ENCODE measurements around the gene WIPF2. TPM values are rescaled to one million over a fixed set of nuclear protein-coding genes. Genes with fewer than 3 reads are reported as not detected.

Gene WIPF2
- total RNA-seq, 1 experiment from 2014 or later: 30.4 TPM

DNA sequence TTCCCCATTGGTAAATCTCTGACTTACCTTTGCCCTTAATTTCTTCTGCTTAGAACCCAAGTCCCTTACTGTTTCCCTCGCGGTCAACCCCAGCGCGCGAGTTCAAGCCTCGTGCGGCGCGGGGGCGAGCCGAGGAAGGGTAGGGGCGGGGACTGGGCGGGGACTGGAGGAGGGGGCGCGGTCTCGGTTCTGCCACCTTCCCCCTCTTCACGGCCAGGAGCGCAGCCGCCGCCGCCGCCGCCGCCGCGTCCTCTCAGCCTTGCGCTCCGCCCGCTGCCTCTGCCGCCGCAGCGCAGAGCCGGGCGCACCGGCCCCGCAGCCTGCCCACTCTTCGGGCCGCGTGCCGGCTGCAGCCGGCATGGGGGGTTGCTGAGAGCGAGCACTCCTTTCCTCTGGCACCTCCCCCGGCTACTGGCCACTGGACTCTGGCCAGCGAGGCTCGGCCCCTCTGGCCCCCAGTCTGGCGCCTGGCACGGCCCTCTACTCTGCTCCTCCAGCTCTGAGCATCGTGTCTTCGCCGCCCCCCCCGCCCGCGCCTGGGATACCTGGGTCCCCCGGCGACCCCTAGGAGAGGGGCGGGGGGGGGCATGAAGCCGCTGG lies 41.7 kb upstream of the WIPF2 start, which contains the start of gene RAPGEFL1:
RAPGEFL1 (plus strand) TSS at position 196 of the 600 bp plus-strand sequence; CDS start at position 588, 392 bp downstream.
- no peaks in the 10 kb centered on the region for H3K9me2 ChIP-seq (ENCODE audit: insufficient read depth)
- CTCF ChIA-PET: no interaction called here
- no peaks in the 10 kb centered on the region for H3K79me2 ChIP-seq (ENCODE audit: insufficient read depth, low read length)
- RAD21 ChIA-PET (ENCODE audit: low non-redundant PET in 1 of 2, low total read pairs in 2 of 2, uncharacterized antibody in 2 of 2, unreplicated experiment in 2 of 2): no interaction called here
- POLR2A ChIA-PET: no interaction called here
- no peaks in the 10 kb centered on the region for H3K27me3 ChIP-seq (ENCODE audit: insufficient read depth, low read length)
- H3K4me1 ChIP-seq (ENCODE audit: control insufficient read depth in 1 of 2, insufficient read depth in 2 of 2, low read length in 2 of 2): peaks cover 49 to 60% of the 10 kb centered on the region in 2 experiments
- peaks cover 0 to 10% of the 10 kb centered on the region in 2 experiments; a peak in 1 of 4 replicates for H3K36me3 ChIP-seq (ENCODE audit: control insufficient read depth in 1 of 2, insufficient read depth in 2 of 2, low read length in 2 of 2)
- no peak within 1 kb of the TSS for H2AFZ ChIP-seq (ENCODE audit: low read depth, low read length, poor library complexity, severe bottlenecking)
- no TSS peak for BruUV-seq (replicated peaks)
- peak within 1 kb of the TSS in 1 of 2 experiments; percentile 43; a peak in 2 of 4 replicates for H3K4me3 ChIP-seq (replicated peaks in 1 of 2; ENCODE audit: low read depth in 1 of 2, low read length in 2 of 2)
- intact Hi-C loops (cut with micrococcal nuclease): no loop called here
- H3K9ac ChIP-seq (ENCODE audit: low read length): peak within 1 kb of the TSS; percentile 35
- TF ChIP-seq, protein P1, sequence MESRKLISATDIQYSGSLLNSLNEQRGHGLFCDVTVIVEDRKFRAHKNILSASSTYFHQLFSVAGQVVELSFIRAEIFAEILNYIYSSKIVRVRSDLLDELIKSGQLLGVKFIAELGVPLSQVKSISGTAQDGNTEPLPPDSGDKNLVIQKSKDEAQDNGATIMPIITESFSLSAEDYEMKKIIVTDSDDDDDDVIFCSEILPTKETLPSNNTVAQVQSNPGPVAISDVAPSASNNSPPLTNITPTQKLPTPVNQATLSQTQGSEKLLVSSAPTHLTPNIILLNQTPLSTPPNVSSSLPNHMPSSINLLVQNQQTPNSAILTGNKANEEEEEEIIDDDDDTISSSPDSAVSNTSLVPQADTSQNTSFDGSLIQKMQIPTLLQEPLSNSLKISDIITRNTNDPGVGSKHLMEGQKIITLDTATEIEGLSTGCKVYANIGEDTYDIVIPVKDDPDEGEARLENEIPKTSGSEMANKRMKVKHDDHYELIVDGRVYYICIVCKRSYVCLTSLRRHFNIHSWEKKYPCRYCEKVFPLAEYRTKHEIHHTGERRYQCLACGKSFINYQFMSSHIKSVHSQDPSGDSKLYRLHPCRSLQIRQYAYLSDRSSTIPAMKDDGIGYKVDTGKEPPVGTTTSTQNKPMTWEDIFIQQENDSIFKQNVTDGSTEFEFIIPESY (IDR thresholded peaks at IDR 0.05; ENCODE audit: extremely low read depth, insufficient replicate concordance, low read length): no peak
- TF ChIP-seq SIN3A (IDR thresholded peaks at IDR 0.05; ENCODE audit: low read depth) (no peak), FOSL1 (IDR thresholded peaks at IDR 0.05; ENCODE audit: low read depth) (no peak), TCF7L2 (IDR thresholded peaks at IDR 0.05; ENCODE audit: borderline replicate concordance, extremely low read depth, insufficient read depth, insufficient read length) (no peak), POLR2A (IDR thresholded peaks at IDR 0.05; ENCODE audit: borderline replicate concordance, extremely low read depth, insufficient read depth, insufficient read length) (no peak), SP1 (IDR thresholded peaks at IDR 0.05; ENCODE audit: low read depth) (no peak), ZNF274 (IDR thresholded peaks at IDR 0.05; ENCODE audit: low read depth, low read length) (no peak), CBX3 (IDR thresholded peaks at IDR 0.05; ENCODE audit: low read depth) (no peak), EGR1 (IDR thresholded peaks at IDR 0.05; ENCODE audit: low read depth) (peak; percentile 82), EZH2phosphoT487 (IDR thresholded peaks at IDR 0.05; ENCODE audit: borderline replicate concordance) (no peak), YY1 (IDR thresholded peaks at IDR 0.05; ENCODE audit: extremely low read depth, insufficient replicate concordance, low read depth, low read length) (no peak), JUND (IDR thresholded peaks at IDR 0.05) (no peak), ZFX (IDR thresholded peaks at IDR 0.05) (no peak)
- TF ChIP-seq, protein P2, sequence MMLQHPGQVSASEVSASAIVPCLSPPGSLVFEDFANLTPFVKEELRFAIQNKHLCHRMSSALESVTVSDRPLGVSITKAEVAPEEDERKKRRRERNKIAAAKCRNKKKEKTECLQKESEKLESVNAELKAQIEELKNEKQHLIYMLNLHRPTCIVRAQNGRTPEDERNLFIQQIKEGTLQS (IDR thresholded peaks at IDR 0.05): no peak
- TF ChIP-seq, protein P3, sequence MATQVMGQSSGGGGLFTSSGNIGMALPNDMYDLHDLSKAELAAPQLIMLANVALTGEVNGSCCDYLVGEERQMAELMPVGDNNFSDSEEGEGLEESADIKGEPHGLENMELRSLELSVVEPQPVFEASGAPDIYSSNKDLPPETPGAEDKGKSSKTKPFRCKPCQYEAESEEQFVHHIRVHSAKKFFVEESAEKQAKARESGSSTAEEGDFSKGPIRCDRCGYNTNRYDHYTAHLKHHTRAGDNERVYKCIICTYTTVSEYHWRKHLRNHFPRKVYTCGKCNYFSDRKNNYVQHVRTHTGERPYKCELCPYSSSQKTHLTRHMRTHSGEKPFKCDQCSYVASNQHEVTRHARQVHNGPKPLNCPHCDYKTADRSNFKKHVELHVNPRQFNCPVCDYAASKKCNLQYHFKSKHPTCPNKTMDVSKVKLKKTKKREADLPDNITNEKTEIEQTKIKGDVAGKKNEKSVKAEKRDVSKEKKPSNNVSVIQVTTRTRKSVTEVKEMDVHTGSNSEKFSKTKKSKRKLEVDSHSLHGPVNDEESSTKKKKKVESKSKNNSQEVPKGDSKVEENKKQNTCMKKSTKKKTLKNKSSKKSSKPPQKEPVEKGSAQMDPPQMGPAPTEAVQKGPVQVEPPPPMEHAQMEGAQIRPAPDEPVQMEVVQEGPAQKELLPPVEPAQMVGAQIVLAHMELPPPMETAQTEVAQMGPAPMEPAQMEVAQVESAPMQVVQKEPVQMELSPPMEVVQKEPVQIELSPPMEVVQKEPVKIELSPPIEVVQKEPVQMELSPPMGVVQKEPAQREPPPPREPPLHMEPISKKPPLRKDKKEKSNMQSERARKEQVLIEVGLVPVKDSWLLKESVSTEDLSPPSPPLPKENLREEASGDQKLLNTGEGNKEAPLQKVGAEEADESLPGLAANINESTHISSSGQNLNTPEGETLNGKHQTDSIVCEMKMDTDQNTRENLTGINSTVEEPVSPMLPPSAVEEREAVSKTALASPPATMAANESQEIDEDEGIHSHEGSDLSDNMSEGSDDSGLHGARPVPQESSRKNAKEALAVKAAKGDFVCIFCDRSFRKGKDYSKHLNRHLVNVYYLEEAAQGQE (IDR thresholded peaks at IDR 0.05; ENCODE audit: low read depth): no peak
- TF ChIP-seq, protein P4, sequence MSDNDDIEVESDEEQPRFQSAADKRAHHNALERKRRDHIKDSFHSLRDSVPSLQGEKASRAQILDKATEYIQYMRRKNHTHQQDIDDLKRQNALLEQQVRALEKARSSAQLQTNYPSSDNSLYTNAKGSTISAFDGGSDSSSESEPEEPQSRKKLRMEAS (IDR thresholded peaks at IDR 0.05): peak; percentile 86
- H4K20me1 ChIP-seq (ENCODE audit: insufficient read depth): no peaks in the 10 kb centered on the region
- DNase-seq (ENCODE audit: low read depth, low spot score) (no peak), ATAC-seq (peak; percentile 63)
- H3K27ac ChIP-seq (ENCODE audit: low read depth, low read length): peak within 1 kb of the TSS; percentile 86
- peak within 1 kb of the TSS; percentile 67 for H3K4me2 ChIP-seq (ENCODE audit: low read length)
- H3K9me3 ChIP-seq (ENCODE audit: control insufficient read depth in 1 of 2, insufficient read depth in 1 of 2, low read depth in 1 of 2, low read length in 2 of 2): no peaks in the 10 kb centered on the region

All from HCT116 (cell line).